Naive B cell (primary cell): ENCODE measurements around the gene ISYNA1. TPM values are rescaled to one million over a fixed set of nuclear protein-coding genes. Genes with fewer than 3 reads are reported as not detected.

Experiments
- ATAC-seq, 2 donors: fragments of 150-1000 bp; cut with Tn5 transposase; 2 replicates each; pipeline ENCODE4 v1.10.0; 2021; ENCODE audit warnings: low read depth in 2 of 2, mild to moderate bottlenecking in 2 of 2, moderate library complexity in 2 of 2
- DNase-seq: peaks from one replicate; pipeline ENCODE4 v3.0.0; 2022
- H3K27ac Mint-ChIP-seq, 6 donors: one replicate each; pipeline ENCODE4 v1.8.0; 2020 to 2022; ENCODE audit warnings: mild to moderate bottlenecking in 6 of 6, mixed read lengths in 6 of 6, moderate library complexity in 5 of 6, inconsistent platforms in 2 of 6
- H3K27me3 Mint-ChIP-seq, 3 donors: one replicate each; pipeline ENCODE4 v1.8.0; 2021 to 2022; ENCODE audit warnings: mixed read lengths in 3 of 3, mild to moderate bottlenecking in 1 of 3
- H3K36me3 Mint-ChIP-seq, 2 donors: one replicate each; pipeline ENCODE4 v1.8.0; 2020 to 2022; ENCODE audit warnings: mixed read lengths in 2 of 2, inconsistent platforms in 1 of 2, mild to moderate bottlenecking in 1 of 2
- H3K4me1 Mint-ChIP-seq, 3 donors: one replicate each; pipeline ENCODE4 v1.8.0; 2020 to 2022; ENCODE audit warnings: mixed read lengths in 3 of 3, inconsistent platforms in 1 of 3, mild to moderate bottlenecking in 1 of 3, moderate library complexity in 1 of 3
- H3K4me3 Mint-ChIP-seq, 8 donors: one replicate each; pipeline ENCODE4 v1.8.0; 2020 to 2022; ENCODE audit warnings: mild to moderate bottlenecking in 8 of 8, mixed read lengths in 8 of 8, moderate library complexity in 8 of 8, inconsistent platforms in 2 of 8
- H3K9me3 Mint-ChIP-seq, 7 donors: one replicate each; pipeline ENCODE4 v1.8.0; 2020 to 2022; ENCODE audit warnings: mixed read lengths in 7 of 7, mild to moderate bottlenecking in 5 of 7, inconsistent platforms in 2 of 7, moderate library complexity in 1 of 7
- polyA plus RNA-seq, 6 donors: library from polyadenylated mRNA; unstranded; fragments of 300-500 nt; fragmentation: Illumina TruSeq; gene quantifications; one replicate each; pipeline ENCODE4 v1.2.3, GENCODE V29; 2021; ENCODE audit warnings: low read depth in 6 of 6

Gene ISYNA1
- polyA plus RNA-seq, 6 donors from 2014 or later = 6.3 to 12.2 (median 8.6) TPM

DNA sequence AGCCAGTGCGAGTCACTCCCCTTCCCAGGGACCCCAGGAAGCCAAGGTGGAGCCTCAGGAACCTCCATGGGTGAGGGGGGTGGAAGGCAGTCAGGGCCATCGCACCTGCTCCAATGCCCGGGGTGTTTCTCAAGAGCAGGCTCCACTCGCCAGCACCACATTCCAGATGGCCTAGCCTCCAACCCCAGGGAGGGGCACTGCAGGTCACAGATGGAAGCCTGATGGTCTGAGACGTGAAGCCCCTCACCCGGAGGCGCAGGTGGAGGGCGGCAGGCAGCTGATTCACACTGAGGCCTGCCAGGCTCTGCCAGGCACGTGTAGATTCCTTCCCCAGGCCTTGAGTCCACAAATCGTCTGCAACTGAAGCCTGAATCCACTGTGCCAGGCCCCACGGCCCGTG, 23.0 kb upstream of the ISYNA1 start:
- peaks cover 3 to 20% of the 10 kb centered on the region in 2 donors for H3K36me3 Mint-ChIP-seq
- no peak for ATAC-seq

DNA sequence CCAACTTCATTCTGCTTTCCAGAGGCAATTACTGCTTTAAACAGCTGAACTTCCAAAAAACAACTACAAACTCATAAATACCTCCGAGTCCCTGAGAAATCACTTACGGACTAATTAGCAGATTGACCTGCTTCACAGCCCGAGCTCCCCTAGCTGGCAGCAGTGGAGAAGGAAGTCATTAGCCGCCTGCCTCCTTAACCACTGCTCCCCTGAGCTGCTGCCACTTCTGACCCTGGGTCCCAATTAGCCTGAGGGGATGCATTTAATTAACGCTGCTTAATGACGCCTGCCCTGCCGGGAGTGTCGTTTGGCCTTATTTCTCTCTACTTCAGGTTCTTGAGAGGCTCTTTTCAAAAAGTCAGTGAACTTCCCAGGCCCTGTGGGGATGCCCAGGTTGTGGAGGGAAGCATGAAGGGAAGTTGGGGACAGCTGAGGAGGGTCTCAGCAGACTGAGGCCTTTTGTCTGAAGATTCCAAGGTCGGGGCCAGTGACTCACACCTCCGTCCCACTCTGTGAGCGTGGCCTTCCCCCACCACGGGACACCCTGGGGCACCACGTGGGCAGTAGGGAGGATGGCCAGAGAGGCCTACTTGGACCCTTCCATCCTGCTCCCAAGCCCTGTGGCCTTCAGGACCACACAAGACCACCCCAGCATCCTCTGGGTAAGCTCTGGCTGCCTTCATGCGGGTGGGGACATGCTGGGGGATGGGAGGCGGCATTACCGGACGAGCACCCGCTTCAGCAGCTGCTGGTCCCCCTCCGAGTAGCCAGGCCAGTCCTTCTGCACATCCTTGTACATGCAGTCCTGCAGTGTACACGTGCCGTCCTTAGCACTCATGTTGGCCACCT, 19.8 kb upstream of the ISYNA1 start:
- Mint-ChIP-seq H3K4me1 (peaks cover 0 to 5% (median 0%) of the 10 kb centered on the region in 3 donors), H3K36me3 (peaks cover 0 to 14% of the 10 kb centered on the region in 2 donors), H3K27me3 (no peaks in the 10 kb centered on the region), H3K4me3 (peak overlapping the region in 1 of 8 donors; percentile 35), H3K27ac (peak overlapping the region in 3 of 6 donors; percentile 53 to 81 (median 69)), H3K9me3 (no peaks in the 10 kb centered on the region)
- DNase-seq (no peak), ATAC-seq (no peak)

More for the DNA sequence above, 23.0 kb upstream of the ISYNA1 start:
- Mint-ChIP-seq H3K27me3 (no peaks in the 10 kb centered on the region), H3K4me3 (no peak overlapping the region), H3K4me1 (peaks cover 6 to 18% (median 6%) of the 10 kb centered on the region in 3 donors), H3K27ac (no peak overlapping the region), H3K9me3 (no peaks in the 10 kb centered on the region)
- DNase-seq = no peak

DNA sequence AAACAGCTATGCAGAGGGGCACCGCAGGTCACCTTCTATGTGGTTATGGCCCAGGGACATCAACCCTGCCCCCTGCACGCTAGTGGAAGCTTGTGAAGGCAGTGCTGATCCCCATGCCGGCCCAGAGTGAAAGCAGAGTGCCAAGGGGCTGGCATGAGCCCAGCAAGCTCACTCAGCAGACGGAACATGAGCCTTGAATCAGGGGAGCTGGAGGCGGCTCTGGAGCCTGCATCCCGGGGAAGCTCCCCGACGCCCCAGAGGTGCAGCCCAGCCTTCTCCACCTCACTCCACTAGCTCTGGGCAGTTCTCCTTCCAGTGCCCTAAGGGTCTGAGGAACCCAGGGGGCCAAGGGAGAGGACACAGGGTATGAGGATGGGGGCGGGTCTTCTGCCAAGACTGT, 19.0 kb upstream of the ISYNA1 start:
- DNase-seq = no peak
- no peak for ATAC-seq
- peaks cover 0 to 6% (median 2%) of the 10 kb centered on the region in 3 donors for H3K4me1 Mint-ChIP-seq
- H3K27ac Mint-ChIP-seq = no peak overlapping the region
- no peak overlapping the region for H3K4me3 Mint-ChIP-seq
- no peaks in the 10 kb centered on the region for H3K9me3 Mint-ChIP-seq
- peaks cover 0 to 14% of the 10 kb centered on the region in 2 donors for H3K36me3 Mint-ChIP-seq
- no peaks in the 10 kb centered on the region for H3K27me3 Mint-ChIP-seq

DNA sequence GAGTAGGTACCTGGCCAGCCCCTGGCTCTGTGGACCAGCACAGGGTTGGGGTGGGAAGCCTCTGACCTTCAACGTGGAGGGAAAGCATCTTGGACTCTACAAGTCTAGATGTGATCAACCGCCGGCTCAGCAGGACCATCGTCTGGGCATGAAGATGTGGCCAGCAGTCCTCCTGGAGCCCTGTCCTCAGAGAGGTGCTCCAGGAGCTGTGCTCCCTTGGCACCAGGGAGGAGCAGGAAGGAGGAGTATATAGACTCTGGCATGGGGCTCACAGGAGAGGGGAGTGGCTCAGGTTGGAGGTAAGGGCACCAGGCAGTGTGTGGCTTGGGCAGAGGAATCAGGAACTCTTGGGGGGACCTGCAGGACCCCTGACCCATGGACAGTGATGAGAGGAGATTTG, 18.3 kb upstream of the ISYNA1 start:
- ATAC-seq (no peak), DNase-seq (no peak)
- Mint-ChIP-seq H3K4me3 (no peak overlapping the region), H3K36me3 (peaks cover 0 to 8% of the 10 kb centered on the region in 2 donors), H3K9me3 (no peaks in the 10 kb centered on the region), H3K27ac (peak overlapping the region in 4 of 6 donors; percentile 22 to 49 (median 32)), H3K4me1 (peaks cover 0 to 7% (median 0%) of the 10 kb centered on the region in 3 donors), H3K27me3 (no peaks in the 10 kb centered on the region)

DNA sequence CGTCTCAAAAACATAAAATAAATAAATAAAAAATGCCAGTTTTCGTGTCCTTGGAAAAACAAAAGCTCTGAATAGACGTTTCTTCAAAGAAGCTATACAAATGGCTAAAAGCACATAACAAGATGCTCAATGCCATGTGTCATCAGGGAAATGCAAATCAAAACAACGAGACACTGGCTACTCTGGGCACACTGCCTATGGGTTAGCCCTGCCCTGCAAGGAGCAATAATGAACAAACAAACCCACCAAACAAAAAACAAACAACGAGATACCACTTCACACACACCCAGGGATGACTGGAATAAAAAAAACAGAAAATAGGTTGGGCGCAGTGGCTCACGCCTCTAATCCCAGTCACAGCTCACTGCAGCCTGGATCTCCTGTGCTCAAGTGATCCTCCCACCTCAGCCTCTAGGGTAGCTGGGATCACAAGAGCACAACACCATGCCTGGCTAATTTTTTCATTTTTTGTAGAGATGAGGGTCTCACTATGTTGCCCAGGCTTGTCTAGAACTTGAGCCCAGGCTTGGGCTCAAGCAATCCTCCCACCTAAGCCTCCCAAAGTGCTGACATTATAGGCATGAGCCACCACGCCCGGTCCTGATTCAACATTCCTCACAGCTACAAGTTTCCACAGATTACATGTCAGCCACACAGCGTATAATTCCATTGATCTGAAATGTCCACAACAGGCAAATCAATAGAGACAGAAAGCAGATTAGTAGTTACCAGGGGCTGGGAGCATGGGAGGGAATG, 15.5 kb upstream of the ISYNA1 start:
- Mint-ChIP-seq H3K36me3 (peaks cover 0 to 12% of the 10 kb centered on the region in 2 donors), H3K4me3 (peak overlapping the region in 1 of 8 donors; percentile 37), H3K4me1 (peaks cover 3 to 16% (median 4%) of the 10 kb centered on the region in 3 donors), H3K9me3 (no peaks in the 10 kb centered on the region), H3K27me3 (no peaks in the 10 kb centered on the region), H3K27ac (peak overlapping the region in 1 of 6 donors; percentile 77)
- no peak for ATAC-seq
- no peak for DNase-seq

DNA sequence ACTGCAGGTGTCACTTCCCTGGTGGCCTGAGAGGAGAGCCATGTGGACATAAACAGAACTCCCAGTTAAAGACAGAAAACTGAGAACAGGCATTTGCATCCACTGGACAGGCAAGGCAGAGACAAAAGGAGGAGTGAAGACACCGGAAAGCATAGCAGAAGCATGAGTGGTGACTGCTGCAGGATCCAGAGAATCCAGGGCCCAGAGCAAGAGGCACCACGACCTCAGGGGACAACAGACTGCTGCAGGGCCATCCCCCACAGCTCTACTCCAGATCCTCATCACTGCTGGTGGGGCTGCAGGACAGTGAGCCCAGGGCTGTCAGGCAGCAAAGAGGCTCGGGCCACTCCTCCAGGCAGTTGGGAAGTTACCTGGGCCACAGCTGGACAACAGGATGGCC, 14.5 kb upstream of the ISYNA1 start:
- H3K4me3 Mint-ChIP-seq = no peak overlapping the region
- ATAC-seq (no peak), DNase-seq (no peak)
- peaks cover 4 to 16% (median 4%) of the 10 kb centered on the region in 3 donors for H3K4me1 Mint-ChIP-seq
- H3K9me3 Mint-ChIP-seq = no peaks in the 10 kb centered on the region
- H3K27me3 Mint-ChIP-seq = no peaks in the 10 kb centered on the region
- peaks cover 0 to 17% of the 10 kb centered on the region in 2 donors for H3K36me3 Mint-ChIP-seq
- H3K27ac Mint-ChIP-seq = peak overlapping the region in 1 of 6 donors; percentile 80

DNA sequence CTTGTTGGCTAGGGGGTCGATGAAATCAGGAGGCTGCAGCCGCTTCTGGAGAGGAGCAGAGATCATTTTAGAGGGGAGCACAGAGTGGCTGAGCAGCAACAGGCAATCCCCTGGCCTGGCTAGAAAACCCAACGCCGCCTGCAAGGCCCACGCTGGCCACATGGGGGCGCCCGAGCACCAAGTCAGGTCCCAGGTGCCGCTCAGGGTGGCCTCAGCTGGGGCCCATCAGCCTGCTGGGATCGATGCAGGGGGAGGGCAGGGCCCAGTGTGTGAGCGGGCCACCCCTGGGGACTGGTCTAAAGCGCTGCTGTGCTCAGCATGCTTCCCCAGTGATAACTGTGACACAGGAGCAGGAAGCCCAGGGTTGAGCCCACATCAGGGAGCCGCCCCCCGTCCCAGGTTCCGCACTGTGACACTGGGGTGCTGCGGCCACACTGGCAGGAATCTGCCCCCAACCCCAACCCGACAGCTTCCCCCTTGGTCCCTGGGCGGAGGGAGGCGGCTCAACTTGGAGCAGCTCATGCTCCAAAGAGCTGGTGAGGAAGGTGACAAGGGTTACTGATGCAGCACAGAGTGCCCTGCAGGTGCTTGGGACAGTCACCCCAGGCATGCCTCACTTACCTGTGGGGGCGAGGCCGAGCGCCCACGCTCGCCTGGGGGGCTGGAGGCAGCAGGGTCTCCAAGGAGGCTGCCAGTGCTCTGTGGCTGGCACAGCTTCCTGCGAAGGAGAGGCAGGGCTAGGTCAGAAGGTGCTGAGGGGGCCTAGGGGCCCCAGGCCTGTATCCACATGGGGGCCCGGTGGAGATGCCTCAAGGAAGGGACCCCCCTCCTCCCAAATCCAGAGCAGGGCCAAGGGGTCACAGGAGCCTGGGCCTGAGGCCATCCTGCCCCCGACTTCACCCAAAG, 13.3 kb upstream of the ISYNA1 start:
- DNase-seq (peak; percentile 84), ATAC-seq (peak; percentile 90)
- H3K36me3 Mint-ChIP-seq = peaks cover 0 to 12% of the 10 kb centered on the region in 2 donors
- H3K4me1 Mint-ChIP-seq = peaks cover 4 to 21% (median 4%) of the 10 kb centered on the region in 3 donors
- no peaks in the 10 kb centered on the region for H3K27me3 Mint-ChIP-seq
- no peaks in the 10 kb centered on the region for H3K9me3 Mint-ChIP-seq
- peak overlapping the region in 1 of 6 donors; percentile 70 for H3K27ac Mint-ChIP-seq
- H3K4me3 Mint-ChIP-seq = no peak overlapping the region

DNA sequence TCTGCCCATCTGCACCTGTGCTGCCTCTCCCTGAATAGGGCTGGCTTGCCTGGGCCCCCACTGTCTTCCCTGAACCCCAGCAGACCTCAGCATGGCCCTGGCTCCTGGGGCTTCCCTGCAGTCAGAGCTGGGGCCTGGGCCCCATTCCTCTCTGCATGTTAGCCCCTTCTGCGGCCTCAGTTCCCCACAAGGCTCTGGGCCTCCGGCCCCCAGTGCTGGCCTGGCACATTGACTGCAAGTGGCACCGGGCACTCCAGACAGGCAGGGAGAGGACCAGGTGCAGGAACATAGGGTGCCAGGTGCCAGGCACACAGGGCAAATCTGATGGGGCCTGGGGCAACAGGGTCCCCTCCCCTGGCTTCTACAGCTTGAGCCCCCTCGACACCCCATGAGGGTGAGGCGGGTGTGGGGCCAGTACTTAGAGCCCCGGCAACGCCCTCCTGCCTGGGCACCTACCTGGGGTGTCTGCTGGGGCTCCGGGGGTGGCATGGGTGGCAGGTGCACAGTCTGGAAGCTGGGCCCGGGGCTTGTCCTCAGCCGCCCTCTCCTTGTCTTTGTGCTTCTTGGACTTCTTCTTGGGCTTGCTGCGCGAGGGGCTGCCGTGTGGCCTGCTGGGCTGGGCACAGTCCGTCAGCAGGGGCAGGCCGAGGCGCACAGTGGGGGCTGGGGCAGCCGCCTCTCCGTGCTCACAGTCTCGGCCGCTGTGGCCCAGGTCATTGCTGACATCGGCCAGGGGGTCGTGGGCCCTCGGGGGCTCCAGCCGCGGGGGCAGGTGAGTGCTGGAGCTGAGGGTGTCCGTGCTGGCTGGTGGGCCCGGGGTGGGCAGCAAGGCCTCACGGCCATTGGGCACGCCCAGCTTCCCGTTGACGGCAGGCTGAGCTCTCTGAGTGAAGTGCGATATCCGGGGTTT, 12.3 kb upstream of the ISYNA1 start:
- Mint-ChIP-seq H3K4me3 (no peak overlapping the region), H3K4me1 (peaks cover 4 to 21% (median 4%) of the 10 kb centered on the region in 3 donors), H3K9me3 (no peaks in the 10 kb centered on the region), H3K36me3 (peaks cover 0 to 8% of the 10 kb centered on the region in 2 donors), H3K27me3 (no peaks in the 10 kb centered on the region), H3K27ac (peak overlapping the region in 2 of 6 donors; percentile 70 to 76)
- DNase-seq = no peak
- no peak for ATAC-seq

DNA sequence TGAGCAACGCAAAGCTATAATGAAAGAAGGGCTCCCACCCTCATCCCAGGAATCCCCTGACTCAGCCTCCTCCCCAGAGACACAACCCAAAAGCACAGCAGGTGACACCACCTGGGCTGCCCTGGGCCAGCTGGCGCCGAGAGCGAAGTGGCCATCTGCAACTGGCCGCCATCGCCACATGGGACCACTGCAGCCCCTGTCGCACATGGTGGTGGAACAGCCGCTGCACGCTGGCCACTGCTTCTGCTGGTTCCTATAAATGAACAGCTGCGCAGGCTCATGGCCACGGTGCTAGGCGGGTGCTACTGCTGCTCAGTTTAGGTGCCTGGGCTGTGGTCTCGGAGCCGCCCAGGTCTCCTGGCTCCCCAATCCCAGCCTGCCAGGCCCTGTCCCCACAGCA, 11.6 kb upstream of the ISYNA1 start:
- peaks cover 0 to 8% of the 10 kb centered on the region in 2 donors for H3K36me3 Mint-ChIP-seq

DNA sequence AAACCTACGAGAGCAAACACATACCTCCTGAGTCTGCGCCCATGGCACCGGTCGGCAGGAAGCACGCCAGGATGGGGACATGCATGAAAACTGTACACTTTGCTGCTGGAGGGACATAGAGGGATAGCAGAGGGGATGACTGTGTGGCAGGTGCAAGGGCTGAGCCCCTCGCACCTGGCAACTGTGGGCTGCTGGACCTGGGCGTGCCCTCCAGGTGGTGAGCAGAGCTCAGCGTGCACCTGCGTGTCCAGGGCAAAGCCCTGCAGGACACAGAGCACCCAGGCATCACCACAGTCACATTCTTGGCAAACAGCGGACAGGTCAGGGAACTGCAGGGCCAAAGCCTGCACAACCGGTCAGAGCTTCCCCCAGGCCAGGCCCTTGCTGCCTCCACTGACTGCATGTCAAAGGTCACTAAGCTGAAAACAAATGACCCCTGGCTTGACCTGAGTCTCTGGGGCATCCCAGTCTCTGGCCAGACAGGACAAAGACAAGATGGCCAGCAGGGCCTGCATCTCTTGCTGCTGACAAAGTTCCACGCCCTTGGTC, 9.0 kb upstream of the ISYNA1 start:
- peaks cover 0 to 5% (median 0%) of the 10 kb centered on the region in 7 donors for H3K9me3 Mint-ChIP-seq
- peaks cover 0 to 16% of the 10 kb centered on the region in 2 donors for H3K36me3 Mint-ChIP-seq
- no peaks in the 10 kb centered on the region for H3K27me3 Mint-ChIP-seq

More for the DNA sequence above, 11.6 kb upstream of the ISYNA1 start:
- no peaks in the 10 kb centered on the region for H3K27me3 Mint-ChIP-seq
- peaks cover 4 to 21% (median 4%) of the 10 kb centered on the region in 3 donors for H3K4me1 Mint-ChIP-seq
- DNase-seq = no peak
- H3K9me3 Mint-ChIP-seq = no peaks in the 10 kb centered on the region
- H3K27ac Mint-ChIP-seq = no peak overlapping the region
- ATAC-seq = no peak
- no peak overlapping the region for H3K4me3 Mint-ChIP-seq

DNA sequence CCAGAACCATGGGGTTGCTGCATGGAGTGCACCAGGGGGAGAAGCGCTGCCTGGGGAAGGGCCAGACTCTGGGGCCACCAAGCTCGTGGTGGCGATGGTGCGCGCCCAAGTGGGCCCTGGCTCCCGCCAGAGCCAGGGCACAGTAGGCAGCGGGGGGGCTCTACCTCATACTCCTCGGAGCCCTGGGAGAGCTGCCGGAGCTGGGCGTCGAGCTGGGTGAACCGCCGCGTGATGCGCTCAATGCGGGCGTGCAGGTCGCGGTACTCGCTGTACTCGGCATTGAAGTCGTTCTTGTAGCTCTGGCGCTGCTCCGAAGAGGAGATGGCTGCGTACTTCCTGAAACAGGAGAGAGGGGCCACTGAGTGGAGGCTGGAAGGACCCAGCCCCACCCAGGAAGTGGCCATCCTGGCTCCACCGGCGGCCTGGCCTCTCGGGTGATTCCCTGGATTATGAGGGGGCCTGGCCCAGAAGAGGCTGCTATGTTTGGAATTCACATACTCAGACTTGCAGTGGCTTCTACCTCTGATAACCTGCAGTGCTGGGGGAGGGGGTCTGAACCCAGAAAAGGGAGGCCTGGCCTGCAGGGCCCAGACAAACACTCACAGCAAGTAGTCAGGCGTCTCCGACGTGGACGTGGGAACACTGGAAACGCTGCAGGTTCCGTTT, 8.3 kb upstream of the ISYNA1 start:
- no peak for DNase-seq
- Mint-ChIP-seq H3K27ac (no peak overlapping the region), H3K36me3 (peaks cover 0 to 16% of the 10 kb centered on the region in 2 donors), H3K9me3 (peaks cover 0 to 5% (median 0%) of the 10 kb centered on the region in 7 donors), H3K4me1 (peaks cover 16 to 22% (median 17%) of the 10 kb centered on the region in 3 donors), H3K4me3 (peak overlapping the region in 1 of 8 donors; percentile 29), H3K27me3 (no peaks in the 10 kb centered on the region)
- no peak for ATAC-seq

More for the DNA sequence above, 9.0 kb upstream of the ISYNA1 start:
- ATAC-seq (no peak), DNase-seq (no peak)
- no peak overlapping the region for H3K4me3 Mint-ChIP-seq
- peaks cover 13 to 23% (median 16%) of the 10 kb centered on the region in 3 donors for H3K4me1 Mint-ChIP-seq
- no peak overlapping the region for H3K27ac Mint-ChIP-seq
